Body of pancreas (tissue), 4 donors: ENCODE results near the gene NFATC2.

Source experiments
- CTCF ChIP-seq, 7 experiments: fragments of 450-650 bp in 4 of 7; fragments of 200-600 bp in 3 of 7; sonication (generic) in 3 of 7; IDR thresholded peaks; one replicate each; pipeline ENCODE4 v1.5.1; 2016 to 2019; ENCODE audit warnings: antibody characterized with exemption in 7 of 7
- POLR2A ChIP-seq, 3 donors: fragments of 450-650 bp; IDR thresholded peaks; one replicate each; pipeline ENCODE4 v1.6.1; 2016; ENCODE audit warnings: antibody characterized with exemption in 3 of 3, mild to moderate bottlenecking in 2 of 3

- no peak for TF ChIP-seq CTCF (IDR thresholded peaks at IDR 0.05)
- no peak for TF ChIP-seq POLR2A (IDR thresholded peaks at IDR 0.05)
Observed at GRCh38 chr20:51511861-51512619, 30.5 kb downstream of the NFATC2 start.
